ENCODE results near the gene MBOAT1.

- no peak for TF ChIP-seq POLR2A (IDR thresholded peaks at IDR 0.05; ENCODE audit: low read depth, low read length)
- TF ChIP-seq TAF1 (IDR thresholded peaks at IDR 0.05; ENCODE audit: borderline replicate concordance, low read depth, low read length), result no peak
- TF ChIP-seq POLR2AphosphoS5 (IDR thresholded peaks at IDR 0.05; ENCODE audit: low read depth, low read length), result no peak
Observed at GRCh38 chr6:20160541-20161283, 51.6 kb downstream of the MBOAT1 start.

Data from GM12892 (cell line).